WTC11 (cell line): ENCODE results near the gene HSD17B14. TPM values are rescaled to one million over a fixed set of nuclear protein-coding genes. Genes with fewer than 3 reads are reported as not detected.
"Not testable (repeated sequence)": the region's sequence is repeated elsewhere in the genome, so short reads cannot be mapped to it uniquely, and the experiment has no call there.

Source experiments
- ATAC-seq: fragments of 200-7000 bp; cut with Tn5 transposase; 2 replicates; pipeline ENCODE4 v1.10.0; 2021; ENCODE audit warnings: mild to moderate bottlenecking, moderate library complexity
- CTCF ChIA-PET: fragments of 300-600 bp; sonication (Branson Sonifier 250); formaldehyde crosslinking; loops from one replicate; lab custom pipeline; 2021; ENCODE audit warnings: antibody characterized with exemption; lab: Charles Lee
- POLR2A ChIA-PET: fragments of 350-600 bp; sonication (Branson Sonifier 250); formaldehyde crosslinking; loops from one replicate; lab custom pipeline; 2021; ENCODE audit warnings: antibody characterized with exemption; lab: Charles Lee
- DNase-seq: peaks from one replicate; pipeline ENCODE4 v3.0.0; 2021; ENCODE audit warnings: low spot score
- H3K27ac Mint-ChIP-seq: 2 replicates; pipeline ENCODE4 v1.8.0; 2021; ENCODE audit warnings: mixed read lengths
- H3K27me3 Mint-ChIP-seq: 2 replicates; pipeline ENCODE4 v1.8.0; 2021; ENCODE audit warnings: low read depth, mild to moderate bottlenecking, moderate library complexity, mixed read lengths
- H3K36me3 Mint-ChIP-seq: 2 replicates; pipeline ENCODE4 v1.8.0; 2021; ENCODE audit warnings: mixed read lengths
- H3K4me1 Mint-ChIP-seq: 2 replicates; pipeline ENCODE4 v1.8.0; 2022; ENCODE audit warnings: mixed read lengths
- H3K4me3 Mint-ChIP-seq: 2 replicates; pipeline ENCODE4 v1.8.0; 2021; ENCODE audit warnings: mild to moderate bottlenecking, moderate library complexity, mixed read lengths
- H3K9me3 Mint-ChIP-seq: 2 replicates; pipeline ENCODE4 v1.8.0; 2021; ENCODE audit warnings: mixed read lengths
- ATF1 ChIP-seq: sonication (generic); formaldehyde crosslinking; IDR thresholded peaks from 2 replicates; pipeline ENCODE4 v1.8.1; 2023; ENCODE audit warnings: mild to moderate bottlenecking, moderate library complexity, missing genetic modification reagents
- ESRRA ChIP-seq: sonication (generic); formaldehyde crosslinking; IDR thresholded peaks from 2 replicates; pipeline ENCODE4 v1.8.1; 2022; ENCODE audit warnings: mild to moderate bottlenecking, missing genetic modification reagents, borderline replicate concordance
- FOXK1 ChIP-seq: sonication (generic); formaldehyde crosslinking; IDR thresholded peaks from 2 replicates; pipeline ENCODE4 v1.8.0; 2022; ENCODE audit warnings: mild to moderate bottlenecking, moderate library complexity, missing genetic modification reagents
- IRF2 ChIP-seq: sonication (generic); formaldehyde crosslinking; IDR thresholded peaks from 2 replicates; pipeline ENCODE4 v1.8.0; 2022; ENCODE audit warnings: low read depth, missing genetic modification reagents, borderline replicate concordance
- KAT7 ChIP-seq: sonication (generic); formaldehyde crosslinking; IDR thresholded peaks from 2 replicates; pipeline ENCODE4 v1.8.1; 2023; ENCODE audit warnings: missing genetic modification reagents, mild to moderate bottlenecking, borderline replicate concordance
- NFE2L1 ChIP-seq: sonication (generic); formaldehyde crosslinking; IDR thresholded peaks from 2 replicates; pipeline ENCODE4 v1.8.1; 2023; ENCODE audit warnings: missing genetic modification reagents
- NR1H2 ChIP-seq: sonication (generic); formaldehyde crosslinking; IDR thresholded peaks from 2 replicates; pipeline ENCODE4 v1.9.0; 2021; ENCODE audit warnings: mild to moderate bottlenecking, moderate library complexity, missing genetic modification reagents
- NR2C2 ChIP-seq: sonication (generic); formaldehyde crosslinking; IDR thresholded peaks from 2 replicates; pipeline ENCODE4 v1.8.0; 2022; ENCODE audit warnings: mild to moderate bottlenecking, missing genetic modification reagents
- RELA ChIP-seq: sonication (generic); formaldehyde crosslinking; IDR thresholded peaks from 2 replicates; pipeline ENCODE4 v1.8.1; 2022; ENCODE audit warnings: missing genetic modification reagents, mild to moderate bottlenecking, borderline replicate concordance
- RORB ChIP-seq: fragments of 250-450 bp; sonication (Bioruptor Pico); IDR thresholded peaks from 2 replicates; pipeline ENCODE4 v1.9.0; 2021; ENCODE audit warnings: mild to moderate bottlenecking
- TEAD1 ChIP-seq: sonication (generic); formaldehyde crosslinking; IDR thresholded peaks from 2 replicates; pipeline ENCODE4 v1.8.0; 2022; ENCODE audit warnings: mild to moderate bottlenecking, missing genetic modification reagents
- ZNF121 ChIP-seq: sonication (generic); formaldehyde crosslinking; IDR thresholded peaks from 2 replicates; pipeline ENCODE4 v1.8.0; 2023; ENCODE audit warnings: missing genetic modification reagents
- ZNF138 ChIP-seq: sonication (generic); formaldehyde crosslinking; conservative IDR thresholded peaks from 2 replicates; pipeline ENCODE4 v1.8.1; 2022; ENCODE audit warnings: mild to moderate bottlenecking, moderate library complexity, missing genetic modification reagents
- ZNF317 ChIP-seq: sonication (generic); formaldehyde crosslinking; IDR thresholded peaks from 2 replicates; pipeline ENCODE4 v1.8.1; 2023; ENCODE audit warnings: low read depth, mild to moderate bottlenecking, moderate library complexity, missing genetic modification reagents, borderline replicate concordance
- ZNF671 ChIP-seq: fragments of 250-450 bp; sonication (Bioruptor Pico); IDR thresholded peaks from 2 replicates; pipeline ENCODE4 v1.8.0; 2021; ENCODE audit warnings: mild to moderate bottlenecking
- total RNA-seq: library from RNA; stranded (reverse); gene quantifications from 3 replicates; pipeline ENCODE4 v1.2.3, GENCODE V29; 2021
- TF ChIP-seq, protein P1 (sequence below): fragments of 250-450 bp; sonication (Bioruptor Pico); IDR thresholded peaks from 2 replicates; pipeline ENCODE4 v1.8.0; 2021; ENCODE audit warnings: mild to moderate bottlenecking
- TF ChIP-seq, protein P2 (sequence below): sonication (generic); formaldehyde crosslinking; IDR thresholded peaks from 2 replicates; pipeline ENCODE4 v1.8.1; 2022; ENCODE audit warnings: mild to moderate bottlenecking, missing genetic modification reagents, moderate library complexity, borderline replicate concordance
- TF ChIP-seq, protein P3 (sequence below): sonication (generic); formaldehyde crosslinking; IDR thresholded peaks from 2 replicates; pipeline ENCODE4 v1.8.0; 2022; ENCODE audit warnings: mild to moderate bottlenecking, missing genetic modification reagents
- TF ChIP-seq, protein P4 (sequence below): fragments of 250-450 bp; sonication (Bioruptor Pico); IDR thresholded peaks from 2 replicates; pipeline ENCODE4 v1.9.0; 2021; ENCODE audit warnings: mild to moderate bottlenecking
- TF ChIP-seq, protein P5 (sequence below): sonication (generic); formaldehyde crosslinking; conservative IDR thresholded peaks from 2 replicates; pipeline ENCODE4 v1.8.1; 2023; ENCODE audit warnings: mild to moderate bottlenecking, low read depth, missing genetic modification reagents, moderate library complexity
- TF ChIP-seq, protein P6 (sequence below): sonication (generic); formaldehyde crosslinking; IDR thresholded peaks from 2 replicates; pipeline ENCODE4 v1.8.0; 2022; ENCODE audit warnings: mild to moderate bottlenecking, missing genetic modification reagents
- TF ChIP-seq, protein P7 (sequence below): sonication (generic); formaldehyde crosslinking; IDR thresholded peaks from 2 replicates; pipeline ENCODE4 v1.8.0; 2022; ENCODE audit warnings: mild to moderate bottlenecking, missing genetic modification reagents

HSD17B14 gene
- total RNA-seq, 1 experiment from 2014 or later: 11.4 TPM

DNA sequence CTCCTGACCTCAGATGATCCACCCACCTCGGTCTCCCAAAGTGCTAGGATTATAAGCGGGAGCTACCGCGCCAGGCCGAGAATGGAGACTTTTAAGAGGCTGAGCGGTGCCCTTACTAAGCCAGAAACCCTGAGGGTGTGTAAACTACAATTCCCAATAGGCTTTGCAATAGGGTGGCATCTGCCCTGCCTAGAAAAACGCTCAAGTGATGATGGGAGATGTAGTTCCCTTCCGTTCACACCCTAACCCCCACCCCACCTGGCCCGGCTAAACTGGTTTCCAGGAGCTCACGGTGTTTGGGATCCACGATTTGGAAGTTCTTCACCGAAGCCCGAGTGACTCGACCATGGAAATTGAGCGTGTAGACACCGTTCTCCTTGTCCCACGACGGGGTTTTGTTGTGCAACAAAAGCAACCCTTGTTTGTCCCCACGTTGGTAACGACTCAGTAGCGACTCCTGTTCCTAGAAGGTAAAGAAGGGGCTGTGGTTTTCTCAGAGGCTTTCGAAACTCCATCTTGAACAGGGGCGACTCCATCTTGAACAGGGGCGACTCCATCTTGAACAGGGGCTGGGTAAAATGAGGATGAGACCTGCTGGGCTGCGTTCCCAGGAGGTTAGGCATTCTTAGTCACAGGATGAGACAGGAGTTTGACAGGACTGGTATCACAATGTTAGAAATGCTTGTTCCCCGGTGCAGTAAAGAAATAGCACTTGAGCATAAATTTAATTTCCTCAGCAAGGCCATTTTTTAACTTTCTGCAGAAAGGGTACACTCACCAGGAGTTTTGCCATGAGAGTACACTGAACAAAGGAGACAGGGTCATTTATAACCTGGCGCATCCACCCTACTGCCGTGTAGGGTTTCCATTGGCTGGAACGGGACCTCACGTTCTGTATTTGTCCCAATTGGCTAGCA is 45.7 kb upstream of the HSD17B14 start (continued):
- TF ChIP-seq IRF2 (CRISPR knock-in tag) (no peak), RELA (CRISPR knock-in tag) (no peak), ZNF671 (CRISPR knock-in tag) (peak; percentile 88), FOXK1 (no peak), RORB (CRISPR knock-in tag) (no peak), TEAD1 (CRISPR knock-in tag) (no peak), KAT7 (CRISPR knock-in tag) (no peak), NR2C2 (CRISPR knock-in tag) (no peak), ATF1 (CRISPR knock-in tag) (no peak), NFE2L1 (CRISPR knock-in tag) (no peak), ESRRA (CRISPR knock-in tag) (no peak), NR1H2 (CRISPR knock-in tag) (no peak)
- TF ChIP-seq, protein P1, sequence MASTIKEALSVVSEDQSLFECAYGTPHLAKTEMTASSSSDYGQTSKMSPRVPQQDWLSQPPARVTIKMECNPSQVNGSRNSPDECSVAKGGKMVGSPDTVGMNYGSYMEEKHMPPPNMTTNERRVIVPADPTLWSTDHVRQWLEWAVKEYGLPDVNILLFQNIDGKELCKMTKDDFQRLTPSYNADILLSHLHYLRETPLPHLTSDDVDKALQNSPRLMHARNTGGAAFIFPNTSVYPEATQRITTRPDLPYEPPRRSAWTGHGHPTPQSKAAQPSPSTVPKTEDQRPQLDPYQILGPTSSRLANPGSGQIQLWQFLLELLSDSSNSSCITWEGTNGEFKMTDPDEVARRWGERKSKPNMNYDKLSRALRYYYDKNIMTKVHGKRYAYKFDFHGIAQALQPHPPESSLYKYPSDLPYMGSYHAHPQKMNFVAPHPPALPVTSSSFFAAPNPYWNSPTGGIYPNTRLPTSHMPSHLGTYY: peak; percentile 96
- TF ChIP-seq, protein P2, sequence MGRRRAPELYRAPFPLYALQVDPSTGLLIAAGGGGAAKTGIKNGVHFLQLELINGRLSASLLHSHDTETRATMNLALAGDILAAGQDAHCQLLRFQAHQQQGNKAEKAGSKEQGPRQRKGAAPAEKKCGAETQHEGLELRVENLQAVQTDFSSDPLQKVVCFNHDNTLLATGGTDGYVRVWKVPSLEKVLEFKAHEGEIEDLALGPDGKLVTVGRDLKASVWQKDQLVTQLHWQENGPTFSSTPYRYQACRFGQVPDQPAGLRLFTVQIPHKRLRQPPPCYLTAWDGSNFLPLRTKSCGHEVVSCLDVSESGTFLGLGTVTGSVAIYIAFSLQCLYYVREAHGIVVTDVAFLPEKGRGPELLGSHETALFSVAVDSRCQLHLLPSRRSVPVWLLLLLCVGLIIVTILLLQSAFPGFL (CRISPR knock-in tag): no peak

DNA sequence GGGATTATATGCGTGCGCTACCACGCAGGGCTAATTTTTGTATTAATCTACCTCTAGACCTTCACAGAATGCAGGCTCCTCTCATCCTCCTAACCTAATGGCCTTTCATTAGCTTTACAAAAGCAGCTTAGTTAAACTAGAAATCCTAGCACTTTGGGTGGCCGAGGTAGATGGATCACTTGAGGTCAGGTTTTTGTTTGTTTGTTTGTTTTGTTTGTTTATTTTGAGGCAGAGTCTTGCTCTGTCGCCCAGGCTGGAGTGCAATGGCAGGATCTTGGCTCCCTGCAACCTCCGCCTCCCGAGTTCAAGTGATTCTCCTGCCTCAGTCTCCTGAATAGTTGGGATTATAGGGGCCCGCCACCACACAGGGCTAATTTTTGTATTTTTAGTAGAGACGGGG is 43.4 kb upstream of the HSD17B14 start:
- ChIA-PET POLR2A (interaction anchor here (0.7 to 1.6 kb wide), 2 partner anchors 20 to 84 kb away, joined by 5 read pairs; partner anchors contain the start of gene NUCB1), CTCF (interaction anchor here (1.0 to 3.2 kb wide), 2 partner anchors 84 to 91 kb away, joined by 4 to 21 read pairs; no protein-coding TSS in a partner anchor)
- H3K27me3 Mint-ChIP-seq, H3K36me3 Mint-ChIP-seq, DNase-seq, H3K9me3 Mint-ChIP-seq, H3K4me3 Mint-ChIP-seq: not testable (repeated sequence)
- peaks cover 16% of the 10 kb centered on the region for H3K4me1 Mint-ChIP-seq
- H3K27ac Mint-ChIP-seq: peak overlapping the region; percentile 78
- peak; percentile 7; the same call in 1 of the 2 replicates for ATAC-seq
- TF ChIP-seq ZNF121: 0 out of 2 replicates have a peak, but pooled peaks have one; percentile 33
- TF ChIP-seq, protein P3, sequence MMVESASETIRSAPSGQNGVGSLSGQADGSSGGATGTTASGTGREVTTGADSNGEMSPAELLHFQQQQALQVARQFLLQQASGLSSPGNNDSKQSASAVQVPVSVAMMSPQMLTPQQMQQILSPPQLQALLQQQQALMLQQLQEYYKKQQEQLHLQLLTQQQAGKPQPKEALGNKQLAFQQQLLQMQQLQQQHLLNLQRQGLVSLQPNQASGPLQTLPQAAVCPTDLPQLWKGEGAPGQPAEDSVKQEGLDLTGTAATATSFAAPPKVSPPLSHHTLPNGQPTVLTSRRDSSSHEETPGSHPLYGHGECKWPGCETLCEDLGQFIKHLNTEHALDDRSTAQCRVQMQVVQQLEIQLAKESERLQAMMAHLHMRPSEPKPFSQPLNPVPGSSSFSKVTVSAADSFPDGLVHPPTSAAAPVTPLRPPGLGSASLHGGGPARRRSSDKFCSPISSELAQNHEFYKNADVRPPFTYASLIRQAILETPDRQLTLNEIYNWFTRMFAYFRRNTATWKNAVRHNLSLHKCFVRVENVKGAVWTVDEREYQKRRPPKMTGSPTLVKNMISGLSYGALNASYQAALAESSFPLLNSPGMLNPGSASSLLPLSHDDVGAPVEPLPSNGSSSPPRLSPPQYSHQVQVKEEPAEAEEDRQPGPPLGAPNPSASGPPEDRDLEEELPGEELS (CRISPR knock-in tag): peak; percentile 77; the same call in 1 of the 2 replicates

DNA sequence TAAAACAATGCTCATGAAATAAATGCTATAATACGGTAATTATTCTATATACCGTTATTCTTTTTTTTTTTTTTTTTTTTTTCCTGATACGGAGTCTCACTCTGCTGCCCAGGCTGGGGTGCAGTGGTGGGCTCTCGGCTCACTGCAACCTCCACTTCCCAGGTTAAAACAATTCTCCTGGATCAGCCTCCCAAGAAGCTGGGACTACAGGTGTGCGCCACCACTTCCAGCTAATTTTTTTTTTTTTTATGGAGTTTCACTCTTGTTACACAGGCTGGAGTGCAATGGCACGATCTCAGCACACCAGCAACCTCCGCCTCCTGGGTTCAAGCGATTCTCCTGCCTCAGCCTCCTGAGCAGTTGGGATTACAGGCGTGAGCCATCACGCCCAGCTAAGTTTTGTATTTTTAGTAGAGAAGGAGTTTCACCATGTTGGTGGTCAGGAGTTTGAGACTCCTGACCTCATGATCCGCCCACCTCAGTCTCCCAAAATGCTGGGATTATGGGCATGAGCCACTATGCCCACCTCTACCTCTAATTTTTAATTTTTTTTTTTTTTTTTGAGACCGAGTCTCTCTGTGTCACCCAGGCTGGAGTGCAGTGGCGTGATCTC is 42.8 kb upstream of the HSD17B14 start:
- Mint-ChIP-seq H3K27me3 (no peaks in the 10 kb centered on the region), H3K27ac (no peak overlapping the region), H3K9me3 (no peaks in the 10 kb centered on the region), H3K4me1 (peaks cover 20% of the 10 kb centered on the region), H3K36me3 (peaks cover 13% of the 10 kb centered on the region), H3K4me3 (no peak overlapping the region)
- CTCF ChIA-PET: interaction anchor here (1.0 to 3.2 kb wide), 2 partner anchors 84 to 91 kb away, joined by 4 to 21 read pairs; no protein-coding TSS in a partner anchor
- POLR2A ChIA-PET: interaction anchor here (0.7 to 1.6 kb wide), 2 partner anchors 21 to 85 kb away, joined by 3 to 5 read pairs; partner anchors contain the start of gene NUCB1
- DNase-seq: no peak
- no peak for ATAC-seq
- TF ChIP-seq, protein P4, sequence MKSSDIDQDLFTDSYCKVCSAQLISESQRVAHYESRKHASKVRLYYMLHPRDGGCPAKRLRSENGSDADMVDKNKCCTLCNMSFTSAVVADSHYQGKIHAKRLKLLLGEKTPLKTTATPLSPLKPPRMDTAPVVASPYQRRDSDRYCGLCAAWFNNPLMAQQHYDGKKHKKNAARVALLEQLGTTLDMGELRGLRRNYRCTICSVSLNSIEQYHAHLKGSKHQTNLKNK (CRISPR knock-in tag): no peak
- TF ChIP-seq ZNF317 (CRISPR knock-in tag) (no peak), ZNF138 (CRISPR knock-in tag) (no peak), RELA (CRISPR knock-in tag) (no peak)
- TF ChIP-seq, protein P5, sequence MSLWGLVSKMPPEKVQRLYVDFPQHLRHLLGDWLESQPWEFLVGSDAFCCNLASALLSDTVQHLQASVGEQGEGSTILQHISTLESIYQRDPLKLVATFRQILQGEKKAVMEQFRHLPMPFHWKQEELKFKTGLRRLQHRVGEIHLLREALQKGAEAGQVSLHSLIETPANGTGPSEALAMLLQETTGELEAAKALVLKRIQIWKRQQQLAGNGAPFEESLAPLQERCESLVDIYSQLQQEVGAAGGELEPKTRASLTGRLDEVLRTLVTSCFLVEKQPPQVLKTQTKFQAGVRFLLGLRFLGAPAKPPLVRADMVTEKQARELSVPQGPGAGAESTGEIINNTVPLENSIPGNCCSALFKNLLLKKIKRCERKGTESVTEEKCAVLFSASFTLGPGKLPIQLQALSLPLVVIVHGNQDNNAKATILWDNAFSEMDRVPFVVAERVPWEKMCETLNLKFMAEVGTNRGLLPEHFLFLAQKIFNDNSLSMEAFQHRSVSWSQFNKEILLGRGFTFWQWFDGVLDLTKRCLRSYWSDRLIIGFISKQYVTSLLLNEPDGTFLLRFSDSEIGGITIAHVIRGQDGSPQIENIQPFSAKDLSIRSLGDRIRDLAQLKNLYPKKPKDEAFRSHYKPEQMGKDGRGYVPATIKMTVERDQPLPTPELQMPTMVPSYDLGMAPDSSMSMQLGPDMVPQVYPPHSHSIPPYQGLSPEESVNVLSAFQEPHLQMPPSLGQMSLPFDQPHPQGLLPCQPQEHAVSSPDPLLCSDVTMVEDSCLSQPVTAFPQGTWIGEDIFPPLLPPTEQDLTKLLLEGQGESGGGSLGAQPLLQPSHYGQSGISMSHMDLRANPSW (CRISPR knock-in tag): no peak
- TF ChIP-seq, protein P6, sequence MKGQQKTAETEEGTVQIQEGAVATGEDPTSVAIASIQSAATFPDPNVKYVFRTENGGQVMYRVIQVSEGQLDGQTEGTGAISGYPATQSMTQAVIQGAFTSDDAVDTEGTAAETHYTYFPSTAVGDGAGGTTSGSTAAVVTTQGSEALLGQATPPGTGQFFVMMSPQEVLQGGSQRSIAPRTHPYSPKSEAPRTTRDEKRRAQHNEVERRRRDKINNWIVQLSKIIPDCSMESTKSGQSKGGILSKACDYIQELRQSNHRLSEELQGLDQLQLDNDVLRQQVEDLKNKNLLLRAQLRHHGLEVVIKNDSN (CRISPR knock-in tag): no peak
- TF ChIP-seq, protein P7, sequence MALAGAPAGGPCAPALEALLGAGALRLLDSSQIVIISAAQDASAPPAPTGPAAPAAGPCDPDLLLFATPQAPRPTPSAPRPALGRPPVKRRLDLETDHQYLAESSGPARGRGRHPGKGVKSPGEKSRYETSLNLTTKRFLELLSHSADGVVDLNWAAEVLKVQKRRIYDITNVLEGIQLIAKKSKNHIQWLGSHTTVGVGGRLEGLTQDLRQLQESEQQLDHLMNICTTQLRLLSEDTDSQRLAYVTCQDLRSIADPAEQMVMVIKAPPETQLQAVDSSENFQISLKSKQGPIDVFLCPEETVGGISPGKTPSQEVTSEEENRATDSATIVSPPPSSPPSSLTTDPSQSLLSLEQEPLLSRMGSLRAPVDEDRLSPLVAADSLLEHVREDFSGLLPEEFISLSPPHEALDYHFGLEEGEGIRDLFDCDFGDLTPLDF: no peak
